Uterus (tissue), 2 donors: ENCODE data around the gene SORT1.

Experiments used
- CTCF ChIP-seq, 4 experiments: fragments of 200-600 bp in 2 of 4; fragments of 450-650 bp in 2 of 4; sonication (generic) in 2 of 4; IDR thresholded peaks; one replicate each; pipeline ENCODE4 v1.5.1; 2016 to 2019; ENCODE audit warnings: antibody characterized with exemption in 4 of 4, mild to moderate bottlenecking in 2 of 4, moderate library complexity in 1 of 4
- POLR2A ChIP-seq, 2 donors: fragments of 450-650 bp; IDR thresholded peaks; one replicate each; pipeline ENCODE4 v1.6.1; 2016; ENCODE audit warnings: antibody characterized with exemption in 2 of 2, mild to moderate bottlenecking in 1 of 2, moderate library complexity in 1 of 2

- TF ChIP-seq CTCF (IDR thresholded peaks at IDR 0.05): no peak
- TF ChIP-seq POLR2A (IDR thresholded peaks at IDR 0.05): no peak
Measured at GRCh38 chr1:109361069-109361468, 36.6 kb downstream of the SORT1 start.
